GM18508 (cell line): Measurements from ENCODE around the gene WDCP.

ENCODE experiments used
- ATAC-seq: cut with Tn5 transposase; IDR thresholded peaks from one replicate; pipeline ENCODE4 v1.9.1; 2021; ENCODE audit warnings: moderate number of reproducible peaks; ENCODE audit not compliant: insufficient read depth, unreplicated experiment

The WDCP gene

GRCh38 chr2:24008672-24009366, 38.4 kb downstream of the WDCP start:
- no peak for ATAC-seq

GRCh38 chr2:24007693-24008092, 39.5 kb downstream of the WDCP start:
- ATAC-seq: no peak

DNA sequence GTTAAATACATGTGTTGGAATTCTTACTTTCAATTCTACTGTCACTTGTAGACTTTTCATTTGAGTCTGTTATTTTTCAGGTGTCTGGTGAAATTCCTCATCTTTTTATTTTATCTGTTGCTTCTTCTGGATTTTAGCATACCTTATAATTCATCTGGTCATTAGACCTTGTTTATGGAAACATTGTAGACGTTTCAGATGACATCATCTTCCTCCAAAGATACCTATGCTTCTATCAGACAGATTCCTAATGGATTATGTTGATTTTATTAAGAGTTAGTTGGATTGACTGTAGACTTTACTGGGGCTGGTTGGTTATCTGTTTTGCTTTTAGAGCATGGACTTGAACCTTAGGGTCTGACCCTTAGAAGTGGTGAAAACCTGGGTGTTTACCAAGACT, 52.6 kb downstream of the WDCP start:
- ATAC-seq: no peak

DNA sequence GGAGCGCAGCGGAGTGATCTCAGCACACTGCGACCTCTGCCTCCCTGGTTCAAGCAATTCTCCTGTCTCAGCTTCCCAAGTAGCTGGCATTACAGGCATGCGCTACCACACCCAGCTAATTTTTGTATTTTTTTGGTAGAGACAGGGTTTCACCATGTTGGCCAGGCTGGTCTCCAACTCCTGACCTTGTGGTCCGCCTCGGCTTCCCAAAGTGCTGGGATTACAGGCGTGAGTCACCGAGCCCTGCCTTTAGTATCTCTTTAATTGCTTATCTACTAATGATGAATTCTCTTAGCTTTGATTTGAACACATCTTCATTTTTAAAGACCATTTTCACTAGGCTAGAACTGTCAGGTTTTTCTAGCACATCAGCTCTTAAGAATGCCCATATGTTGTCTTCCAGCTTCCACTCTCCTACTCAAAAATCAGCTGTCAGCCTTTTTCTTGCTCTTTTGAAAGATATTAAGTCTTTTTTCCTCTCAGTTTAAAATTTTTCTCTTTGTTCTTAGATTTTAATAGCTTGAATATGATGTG, 53.4 kb downstream of the WDCP start:
- ATAC-seq: no peak

DNA sequence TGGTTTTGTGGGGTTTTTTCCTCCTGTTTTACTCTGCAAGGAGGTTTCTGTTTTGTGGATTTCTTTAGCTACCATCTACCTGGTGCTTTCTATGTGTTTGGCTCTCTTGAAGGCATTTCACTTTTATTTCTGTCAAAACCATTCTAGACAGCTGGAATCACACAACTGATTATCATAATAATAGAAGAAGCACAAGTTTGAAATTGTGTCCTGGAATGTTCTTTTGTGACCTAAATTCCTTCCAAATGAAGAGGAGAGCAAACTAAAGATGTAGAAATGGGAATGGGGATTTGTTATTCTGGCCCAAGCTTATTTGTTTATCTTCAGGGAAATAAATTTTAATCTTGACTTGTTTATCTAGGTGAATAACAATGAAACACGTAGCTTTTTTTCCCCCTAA, 54.3 kb downstream of the WDCP start:
- no peak for ATAC-seq

DNA sequence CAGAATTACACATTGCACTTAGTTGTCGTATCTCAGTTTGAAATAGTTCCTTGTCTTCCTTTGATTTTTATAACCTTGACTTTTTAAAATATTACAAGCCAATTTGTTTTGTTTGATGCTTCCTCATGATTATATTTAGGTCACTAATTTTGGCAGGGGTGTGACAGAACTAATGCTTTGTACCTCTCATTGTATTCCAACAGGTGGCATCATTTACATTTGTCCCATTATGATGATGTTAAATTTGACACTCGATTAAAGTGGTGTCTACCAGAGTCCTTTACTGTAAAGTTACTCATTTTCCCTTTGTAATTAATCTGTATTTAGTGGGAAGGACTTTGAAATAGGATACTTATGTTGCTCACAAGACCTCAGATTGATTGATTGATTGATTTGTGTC, 58.8 kb downstream of the WDCP start:
- ATAC-seq: no peak
